H1 (cell line): ENCODE data around the gene CRYBB1. TPM values are rescaled to one million over a fixed set of nuclear protein-coding genes. Genes with fewer than 3 reads are reported as not detected.

Experiments used
- CTCF ChIA-PET: fragments of 300-600 bp; sonication (Branson Sonifier 250); formaldehyde crosslinking; loops from one replicate; lab custom pipeline; 2021; ENCODE audit not compliant: partially characterized antibody; lab: Charles Lee
- POLR2A ChIA-PET: fragments of 300-600 bp; sonication (Branson Sonifier 250); formaldehyde crosslinking; loops from one replicate; lab custom pipeline; 2021; ENCODE audit warnings: inconsistent platforms; ENCODE audit not compliant: partially characterized antibody; lab: Charles Lee
- DNase-seq, 2 experiments: peaks; one replicate each; pipeline versions ENCODE4 v3.0.0 to v3.0.0-alpha.2; 2010 to 2022; ENCODE audit warnings: low spot score in 2 of 2, low read depth in 1 of 2, mixed read lengths in 1 of 2
- FAIRE-seq: peaks from 2 replicates; lab custom pipeline; 2011; peaks lifted over from hg19 to GRCh38; lab: Jason Lieb, UNC
- H2AFZ ChIP-seq: 2 replicates; pipeline ENCODE4 v1.8.1; 2012; ENCODE audit warnings: low read length, inconsistent platforms
- H2AK5ac ChIP-seq: 2 replicates; pipeline ENCODE4 v1.6.1; 2013; ENCODE audit warnings: low read depth, low read length
- H2BK120ac ChIP-seq: replicated peaks from 2 replicates; pipeline ENCODE3; 2013; ENCODE audit warnings: low read depth, low read length, inconsistent platforms
- H2BK12ac ChIP-seq: 2 replicates; pipeline ENCODE4 v1.6.1; 2013; ENCODE audit warnings: low read depth, low read length
- H2BK15ac ChIP-seq: 2 replicates; pipeline ENCODE4 v1.6.1; 2013; ENCODE audit warnings: low read length
- H2BK20ac ChIP-seq: 2 replicates; pipeline ENCODE4 v1.6.1; 2013; ENCODE audit warnings: low read length
- H2BK5ac ChIP-seq: 2 replicates; pipeline ENCODE4 v1.6.1; 2013; ENCODE audit warnings: low read depth, low read length
- H3K14ac ChIP-seq: 2 replicates; pipeline ENCODE4 v1.6.1; 2013; ENCODE audit warnings: inconsistent platforms; ENCODE audit not compliant: insufficient read length
- H3K18ac ChIP-seq: 2 replicates; pipeline ENCODE4 v1.6.1; 2013; ENCODE audit warnings: low read length; ENCODE audit errors: extremely low read depth
- H3K23ac ChIP-seq: 2 replicates; pipeline ENCODE4 v1.6.1; 2013; ENCODE audit warnings: inconsistent platforms; ENCODE audit not compliant: insufficient read length
- H3K23me2 ChIP-seq: 2 replicates; pipeline ENCODE4 v1.6.1; 2013; ENCODE audit warnings: low read depth, low read length
- H3K27ac ChIP-seq: 2 replicates; pipeline ENCODE4 v1.6.1; 2011; ENCODE audit warnings: low read depth, low read length, inconsistent platforms
- H3K27me3 ChIP-seq, 4 experiments: replicated peaks in 1 of 4; 1 replicate in 1 of 4; 2 replicates in 3 of 4; pipeline versions ENCODE4 v1.6.1 to v1.8.1; 2011 to 2013; ENCODE audit warnings: low read length in 3 of 4, mild to moderate bottlenecking in 3 of 4, inconsistent platforms in 2 of 4, mixed read lengths in 2 of 4, moderate library complexity in 1 of 4; ENCODE audit not compliant: control insufficient read depth in 3 of 4, insufficient read depth in 3 of 4; ENCODE audit errors: extremely low read depth in 1 of 4
- H3K36me3 ChIP-seq, 4 experiments: 2 replicates each; pipeline versions ENCODE4 v1.6.1 to v1.8.1; 2011 to 2013; ENCODE audit warnings: mild to moderate bottlenecking in 4 of 4, low read length in 3 of 4, moderate library complexity in 2 of 4, control low read depth in 1 of 4, inconsistent platforms in 1 of 4; ENCODE audit not compliant: insufficient read depth in 4 of 4, control insufficient read depth in 2 of 4
- H3K4ac ChIP-seq: replicated peaks from 2 replicates; pipeline ENCODE3; 2013; ENCODE audit warnings: low read length, low read depth, mixed read lengths, inconsistent platforms; ENCODE audit not compliant: insufficient read length
- H3K4me1 ChIP-seq, 4 experiments: replicated peaks in 1 of 4; 1 replicate in 1 of 4; 2 replicates in 3 of 4; pipeline versions ENCODE4 v1.6.1 to v1.8.1; 2011 to 2013; ENCODE audit warnings: low read length in 3 of 4, inconsistent platforms in 2 of 4, mixed read lengths in 1 of 4; ENCODE audit not compliant: insufficient read depth in 4 of 4, control insufficient read depth in 3 of 4
- H3K4me2 ChIP-seq, 2 experiments: 2 replicates each; pipeline versions ENCODE4 v1.6.1 to v1.8.1; 2011 to 2013; ENCODE audit warnings: low read depth in 2 of 2, low read length in 2 of 2, control low read depth in 1 of 2, inconsistent platforms in 1 of 2, mild to moderate bottlenecking in 1 of 2; ENCODE audit not compliant: insufficient read depth in 1 of 2
- H3K4me3 ChIP-seq, 4 experiments: fragments of 200-600, 300-600 bp in 1 of 4; sonication (generic), shearing (Covaris generic), sonication (Bioruptor Twin) in 1 of 4; 2 replicates each; pipeline versions ENCODE4 v1.5.1 to v1.8.1; 2011 to 2016; ENCODE audit warnings: low read length in 4 of 4, low read depth in 3 of 4, control low read depth in 2 of 4, inconsistent platforms in 2 of 4, mild to moderate bottlenecking in 2 of 4, mixed read lengths in 1 of 4, moderate library complexity in 1 of 4; ENCODE audit not compliant: insufficient read depth in 2 of 4; ENCODE audit errors: extremely low read depth in 1 of 4
- H3K56ac ChIP-seq: replicated peaks from 2 replicates; pipeline ENCODE3; 2013; ENCODE audit warnings: low read depth, mild to moderate bottlenecking, mixed read lengths, low read length, inconsistent platforms; ENCODE audit not compliant: insufficient read length
- H3K79me1 ChIP-seq: 2 replicates; pipeline ENCODE4 v1.6.1; 2013; ENCODE audit warnings: low read depth, low read length, control low read depth
- H3K79me2 ChIP-seq, 2 experiments: 2 replicates each; pipeline versions ENCODE4 v1.6.1 to v1.8.1; 2012 to 2013; ENCODE audit warnings: low read length in 2 of 2, mild to moderate bottlenecking in 2 of 2, inconsistent platforms in 1 of 2; ENCODE audit not compliant: insufficient read depth in 2 of 2, control insufficient read depth in 1 of 2
- H3K9ac ChIP-seq, 4 experiments: replicated peaks in 1 of 4; 1 replicate in 1 of 4; 2 replicates in 3 of 4; pipeline versions ENCODE4 v1.6.1 to v1.8.1; 2011 to 2013; ENCODE audit warnings: low read depth in 3 of 4, low read length in 3 of 4, control low read depth in 2 of 4, mild to moderate bottlenecking in 2 of 4, moderate library complexity in 2 of 4, inconsistent platforms in 1 of 4; ENCODE audit errors: extremely low read depth in 1 of 4
- H3K9me3 ChIP-seq, 2 experiments: 2 replicates each; pipeline versions ENCODE4 v1.6.1 to v1.8.1; 2012 to 2013; ENCODE audit warnings: mild to moderate bottlenecking in 2 of 2, moderate library complexity in 2 of 2, control low read depth in 1 of 2, inconsistent platforms in 1 of 2, low read depth in 1 of 2, low read length in 1 of 2, mixed read lengths in 1 of 2; ENCODE audit not compliant: insufficient read depth in 2 of 2
- H4K20me1 ChIP-seq, 2 experiments: replicated peaks in 1 of 2; 2 replicates each; pipeline versions ENCODE3 to v1.8.1; 2011 to 2013; ENCODE audit warnings: inconsistent platforms in 2 of 2, low read length in 2 of 2, mild to moderate bottlenecking in 1 of 2; ENCODE audit not compliant: insufficient read depth in 2 of 2, control insufficient read depth in 1 of 2
- H4K5ac ChIP-seq: 2 replicates; pipeline ENCODE4 v1.6.1; 2013; ENCODE audit warnings: low read length, low read depth, mixed read lengths, inconsistent platforms; ENCODE audit not compliant: insufficient read length
- H4K8ac ChIP-seq: 2 replicates; pipeline ENCODE4 v1.8.0; 2013; ENCODE audit warnings: mild to moderate bottlenecking, moderate library complexity, low read length, inconsistent platforms; ENCODE audit not compliant: insufficient read depth; ENCODE audit errors: extremely low read depth
- H4K91ac ChIP-seq: replicated peaks from 2 replicates; pipeline ENCODE3; 2013; ENCODE audit warnings: low read length, mixed read lengths, inconsistent platforms; ENCODE audit not compliant: insufficient read length
- HDAC2 ChIP-seq, 2 experiments: fragments of 300-600 bp in 1 of 2; sonication (generic) in 1 of 2; IDR thresholded peaks; 2 replicates each; pipeline ENCODE4 v1.6.1; 2011 to 2012; ENCODE audit warnings: low read depth in 2 of 2, low read length in 2 of 2, mild to moderate bottlenecking in 2 of 2, moderate library complexity in 2 of 2, borderline replicate concordance in 1 of 2, inconsistent platforms in 1 of 2
- KDM1A ChIP-seq: fragments of 200-600, 300-600 bp; sonication (generic); IDR thresholded peaks from 2 replicates; pipeline ENCODE4 v1.7.1; 2016; ENCODE audit warnings: mild to moderate bottlenecking, low read length, borderline replicate concordance
- POLR2AphosphoS5 ChIP-seq: IDR thresholded peaks from 2 replicates; pipeline ENCODE4 v1.6.1; 2011; ENCODE audit warnings: low read depth, low read length
- TAF1 ChIP-seq: IDR thresholded peaks from 2 replicates; pipeline ENCODE4 v1.6.1; 2011; ENCODE audit warnings: mild to moderate bottlenecking, low read depth, low read length
- WGBS, 2 experiments: shearing (Covaris generic) in 1 of 2; methylation state at CpG; one replicate each; pipeline versions ENCODE4 v1.1.6 to v1.1.7; 2013 to 2015; ENCODE audit warnings: low lambda C conversion rate in 2 of 2, mixed read lengths in 2 of 2, inconsistent platforms in 1 of 2, low coverage in 1 of 2, missing lambda C conversion rate in 1 of 2; ENCODE audit not compliant: insufficient replicate concordance in 2 of 2, insufficient coverage in 1 of 2, insufficient read length in 1 of 2; ENCODE audit errors: extremely low coverage in 1 of 2, missing lambda C conversion rate in 1 of 2; 5-methylcytosine and 5-hydroxymethylcytosine counted together
- polyA plus RNA-seq, 7 experiments: library from polyadenylated mRNA; depleted of rRNA in 3 of 7; stranded (reverse) in 5 of 7; unstranded in 2 of 7; fragments of >200 nt in 5 of 7; fragments of 200-250 nt in 2 of 7; gene quantifications; 1 replicate in 5 of 7; 2 replicates in 1 of 7; 4 replicates in 1 of 7; pipeline versions ENCODE4 v1.2.1 to v1.2.3, GENCODE V29; 2011 to 2013; ENCODE audit warnings: missing spikeins in 2 of 7, mixed read lengths in 2 of 7
- total RNA-seq: library from RNA; stranded (reverse); fragmentation: NEBNext Ultra II Directional; extraction: Animal tissue kit (Norgen Biotek cat#: 25700); gene quantifications from 2 replicates; pipeline ENCODE4 v1.2.1, GENCODE V29; 2021

CRYBB1 gene
- total and polyA plus RNA-seq, 2 of the 8 experiments (the other 6 are each of a cell fraction or from before 2014, with no cell fraction given), result 1.7 to 6.0 TPM

GRCh38 chr22:26561756-26562417 lies 55.9 kb downstream of the CRYBB1 start:
- H3K18ac ChIP-seq, result no peak overlapping the region
- H3K27ac ChIP-seq, result no peak overlapping the region
- H3K9me3 ChIP-seq, result no peaks in the 10 kb centered on the region
- H3K4ac ChIP-seq, result no peak overlapping the region
- 0 out of 2 replicates have a peak overlapping the region, but pooled peaks have one; percentile 20 for H2BK15ac ChIP-seq
- H3K14ac ChIP-seq, result no peak overlapping the region
- H3K9ac ChIP-seq, result no peak overlapping the region
- no peak overlapping the region for H4K8ac ChIP-seq
- no peak overlapping the region for H2BK12ac ChIP-seq
- H3K56ac ChIP-seq, result no peak overlapping the region
- H4K91ac ChIP-seq, result no peak overlapping the region
- H3K27me3 ChIP-seq, result no peaks in the 10 kb centered on the region
- no peak for DNase-seq
- ChIA-PET POLR2A (interaction anchor here (0.9 to 1.3 kb wide), 5 partner anchors 9 to 104 kb away, joined by 3 to 4 read pairs (median 3); partner anchors contain the start of gene MIAT), CTCF (interaction anchor here (1.0 to 1.5 kb wide), 3 partner anchors 11 to 56 kb away, joined by 3 to 6 read pairs (median 6); partner anchors contain the start of gene CRYBB1)
- FAIRE-seq, result no peak
- no peak for TF ChIP-seq TAF1
- TF ChIP-seq KDM1A, result peak; percentile 81; the same call in 1 of the 2 replicates
- no peak for TF ChIP-seq POLR2AphosphoS5
- peak in 1 of 2 experiments; percentile 83; a peak in 1 of 4 replicates for TF ChIP-seq HDAC2 (IDR thresholded peaks at IDR 0.05; ENCODE audit: borderline replicate concordance in 1 of 2, low read depth in 2 of 2, low read length in 2 of 2)
- no peak overlapping the region for H2BK5ac ChIP-seq
- H4K5ac ChIP-seq, result no peak overlapping the region
- no peak overlapping the region for H2BK120ac ChIP-seq
- no peak overlapping the region for H2AFZ ChIP-seq
- peaks cover 10 to 89% of the 10 kb centered on the region in 2 experiments; a peak in 3 of 4 replicates for H3K79me2 ChIP-seq
- peaks cover 14 to 39% (median 25%) of the 10 kb centered on the region in 4 experiments for H3K4me1 ChIP-seq
- WGBS, 2 experiments, result 84% methylated on average over 9 of the region's 9 CpGs; no CpG with 5 or more reads in 1 of the 2 experiments
- H3K23ac ChIP-seq, result no peak overlapping the region
- H3K4me2 ChIP-seq, result no peak overlapping the region
- peaks cover 23% of the 10 kb centered on the region for H3K79me1 ChIP-seq
- no peak overlapping the region for H2AK5ac ChIP-seq
- no peak overlapping the region for H3K4me3 ChIP-seq
- peaks cover 0 to 4% (median 0%) of the 10 kb centered on the region in 4 experiments; a peak in 1 of 8 replicates for H3K36me3 ChIP-seq
- no peaks in the 10 kb centered on the region for H3K23me2 ChIP-seq
- peaks cover 2 to 14% of the 10 kb centered on the region in 2 experiments for H4K20me1 ChIP-seq
- H2BK20ac ChIP-seq, result no peak overlapping the region
